HG03175 (cell line): ENCODE data around the gene MEIS2.

Experiments
- ATAC-seq: cut with Tn5 transposase; IDR thresholded peaks from one replicate; pipeline ENCODE4 v1.9.1; 2021; ENCODE audit warnings: mild to moderate bottlenecking, moderate library complexity; ENCODE audit not compliant: unreplicated experiment

The MEIS2 gene

DNA sequence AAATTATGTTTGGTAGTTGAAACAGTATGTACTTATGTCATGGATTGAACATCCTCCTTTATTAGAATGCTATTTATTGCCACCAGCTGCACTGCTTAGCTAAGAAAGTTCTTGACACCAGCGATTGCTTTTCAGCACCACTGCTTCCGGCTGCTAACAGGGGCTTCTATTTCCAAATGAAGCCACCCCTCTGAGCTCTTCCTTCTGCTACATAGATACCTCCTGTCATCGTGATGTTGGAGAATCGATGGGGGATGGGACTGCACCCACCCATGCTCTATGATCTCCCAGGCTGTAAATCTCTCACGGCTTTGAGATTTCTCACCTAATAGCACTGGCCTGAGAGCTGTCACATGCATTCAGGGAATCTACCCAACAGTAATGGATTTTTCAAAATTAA, 259.2 kb downstream of the MEIS2 start:
- no peak for ATAC-seq
